Head of caudate nucleus (tissue), 42 donors: ENCODE measurements around the gene ZFP36L1.

Experiments used
- DNase-seq, 42 donors: peaks; one replicate each; pipeline versions ENCODE4 v3.0.0 to v3.0.0-alpha.2; 2020 to 2021; ENCODE audit warnings: mixed read lengths in 7 of 42
- intact Hi-C: fragments of 100-400 bp; cut with DNase I; formaldehyde crosslinking; loops from one replicate; pipeline ENCODE4 v1.15.0; 2022

ZFP36L1 gene

DNA sequence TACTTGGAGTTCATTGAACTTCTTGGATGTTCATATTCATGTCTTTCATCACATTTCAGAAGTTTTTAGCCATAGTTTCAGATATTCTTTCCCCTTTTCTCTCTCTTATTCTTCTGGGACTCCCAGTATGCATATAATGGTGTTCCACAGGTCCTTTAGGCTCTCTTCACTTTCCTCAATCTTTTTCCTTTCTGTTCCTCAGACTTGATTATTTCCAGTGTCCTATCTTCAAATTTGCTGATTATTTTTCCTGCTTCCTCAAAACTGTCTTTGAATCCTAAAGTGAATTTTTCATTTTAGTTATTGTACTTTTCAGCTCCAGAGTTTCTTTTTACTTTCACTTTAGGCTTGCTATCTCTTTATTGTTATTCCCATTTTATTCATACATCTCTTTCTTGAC, 8.8 kb upstream of the ZFP36L1 start:
- intact Hi-C loops = no loop called here
- no peak for DNase-seq

DNA sequence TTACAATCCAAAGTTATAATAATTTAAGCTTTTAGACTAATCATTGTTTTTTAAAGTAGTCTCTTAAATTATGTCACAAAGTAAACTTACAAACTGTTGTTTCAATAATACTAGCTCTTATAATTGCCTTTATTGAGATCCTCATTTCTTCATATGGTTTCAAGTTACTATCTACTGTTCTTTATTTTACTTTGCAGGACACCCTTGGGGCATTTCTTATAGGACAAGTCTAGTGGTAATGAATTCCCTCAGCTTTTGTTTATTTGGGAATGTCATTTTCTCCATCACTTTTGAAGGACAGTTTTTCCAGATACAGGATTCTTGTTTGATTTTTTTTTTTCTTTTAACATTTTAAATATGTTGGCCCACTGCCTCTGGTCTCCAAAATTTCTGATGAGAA, 8.1 kb upstream of the ZFP36L1 start:
- DNase-seq = no peak
- intact Hi-C loops = no loop called here

DNA sequence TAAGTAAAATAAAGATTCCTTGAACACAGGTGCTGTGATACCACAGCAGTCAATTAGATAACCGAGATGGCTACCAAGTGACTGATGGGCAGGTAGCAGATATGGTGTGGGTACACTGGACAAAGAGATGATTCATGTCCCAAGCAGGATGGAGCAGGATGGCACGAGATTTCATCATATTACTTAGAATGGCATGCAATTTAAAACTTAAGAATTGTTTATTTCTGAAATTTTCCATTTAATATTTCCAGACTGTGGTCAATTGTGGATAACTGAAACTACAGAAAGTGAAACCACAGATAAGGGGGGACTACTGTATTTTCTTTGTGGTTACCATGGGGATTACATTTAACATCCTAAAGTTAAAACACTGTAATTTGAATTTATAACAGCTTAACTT, 7.5 kb upstream of the ZFP36L1 start:
- intact Hi-C loops = no loop called here
- DNase-seq = no peak

DNA sequence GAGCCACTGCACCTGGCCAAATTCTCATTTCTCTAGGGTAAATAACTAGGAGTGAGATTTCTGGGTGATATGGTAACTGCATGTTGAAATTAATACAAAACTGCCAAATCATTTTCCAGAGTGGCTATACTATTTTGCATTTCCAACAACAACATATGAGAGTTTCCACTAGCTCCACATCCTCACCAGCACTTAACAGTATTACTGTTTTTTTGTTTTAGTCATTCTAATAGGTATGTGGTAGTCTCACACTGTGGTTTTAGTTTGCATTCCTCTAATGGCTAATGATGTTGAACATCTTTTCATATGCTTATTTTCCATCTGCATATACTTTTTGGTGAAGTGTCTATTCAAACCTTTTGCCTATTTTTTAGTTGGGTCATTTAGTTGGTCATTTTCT, 5.8 kb upstream of the ZFP36L1 start:
- DNase-seq = no peak
- intact Hi-C loops = loop anchor here (10.0 kb wide), 1 partner anchor 174 kb away; no protein-coding TSS in a partner anchor

DNA sequence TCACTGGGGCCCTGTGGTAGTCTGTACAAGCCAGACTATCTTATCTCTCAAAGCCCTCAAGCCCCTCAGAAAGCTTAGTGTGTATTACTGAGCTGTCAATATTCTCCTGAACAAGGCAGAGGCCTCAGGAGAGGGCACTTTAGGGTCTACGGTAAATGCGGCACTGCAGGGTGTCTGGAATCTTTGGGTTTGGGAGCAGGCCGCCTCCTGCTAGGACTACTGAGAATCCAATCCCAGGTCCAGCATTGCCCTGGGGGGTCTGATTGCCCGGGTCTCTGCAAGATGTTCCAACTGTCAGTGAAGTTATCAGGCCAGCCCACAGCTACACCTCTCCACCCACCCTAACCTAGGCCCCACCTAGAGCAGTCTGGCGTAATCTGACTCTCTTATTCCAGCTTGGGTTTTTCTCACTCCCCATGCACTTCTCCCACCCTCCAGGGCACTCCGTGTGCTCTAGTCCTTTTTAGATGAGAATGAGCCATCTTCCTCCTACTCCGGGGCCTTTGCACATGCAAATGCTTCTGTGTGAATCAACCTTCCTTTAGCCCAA, 4.3 kb upstream of the ZFP36L1 start:
- DNase-seq = peak in 1 of 42 donors; percentile 26
- intact Hi-C loops = loop anchor here (10.0 kb wide), 1 partner anchor 172 kb away; no protein-coding TSS in a partner anchor

DNA sequence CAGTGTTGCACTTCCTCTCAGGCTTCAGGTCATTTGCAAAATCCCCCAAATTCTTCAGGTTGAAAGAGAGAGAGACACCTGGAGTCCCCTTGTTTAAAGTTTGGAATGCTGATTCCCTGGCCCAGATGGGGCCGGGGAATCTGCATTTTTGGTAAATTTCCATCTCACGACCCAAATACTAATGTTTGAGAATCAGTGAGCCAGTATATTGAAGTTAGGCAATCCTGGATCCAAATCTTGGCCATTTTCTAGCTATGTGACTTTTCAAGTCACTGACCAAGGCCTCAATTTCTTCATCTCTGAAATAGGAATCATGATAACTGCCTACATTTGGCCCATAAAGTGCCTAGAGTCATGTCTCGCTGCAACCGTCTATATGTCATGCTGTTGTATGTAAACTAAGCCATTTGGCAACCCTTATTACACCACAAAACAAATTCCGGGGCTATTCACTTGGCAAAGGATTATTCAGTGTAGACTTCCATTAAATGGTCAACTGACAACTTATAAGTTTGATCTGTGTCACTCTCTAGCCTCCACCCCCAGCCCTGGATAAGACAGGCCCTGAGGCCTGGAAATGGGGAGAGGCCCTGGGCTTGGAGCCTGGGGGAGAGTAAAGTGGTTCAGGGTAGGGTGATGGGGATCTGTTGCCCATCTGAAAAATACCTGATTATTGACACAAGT, 3.7 kb upstream of the ZFP36L1 start:
- intact Hi-C loops = loop anchor here (10.0 kb wide), 1 partner anchor 172 kb away; no protein-coding TSS in a partner anchor
- DNase-seq = peak in 1 of 42 donors; percentile 15

DNA sequence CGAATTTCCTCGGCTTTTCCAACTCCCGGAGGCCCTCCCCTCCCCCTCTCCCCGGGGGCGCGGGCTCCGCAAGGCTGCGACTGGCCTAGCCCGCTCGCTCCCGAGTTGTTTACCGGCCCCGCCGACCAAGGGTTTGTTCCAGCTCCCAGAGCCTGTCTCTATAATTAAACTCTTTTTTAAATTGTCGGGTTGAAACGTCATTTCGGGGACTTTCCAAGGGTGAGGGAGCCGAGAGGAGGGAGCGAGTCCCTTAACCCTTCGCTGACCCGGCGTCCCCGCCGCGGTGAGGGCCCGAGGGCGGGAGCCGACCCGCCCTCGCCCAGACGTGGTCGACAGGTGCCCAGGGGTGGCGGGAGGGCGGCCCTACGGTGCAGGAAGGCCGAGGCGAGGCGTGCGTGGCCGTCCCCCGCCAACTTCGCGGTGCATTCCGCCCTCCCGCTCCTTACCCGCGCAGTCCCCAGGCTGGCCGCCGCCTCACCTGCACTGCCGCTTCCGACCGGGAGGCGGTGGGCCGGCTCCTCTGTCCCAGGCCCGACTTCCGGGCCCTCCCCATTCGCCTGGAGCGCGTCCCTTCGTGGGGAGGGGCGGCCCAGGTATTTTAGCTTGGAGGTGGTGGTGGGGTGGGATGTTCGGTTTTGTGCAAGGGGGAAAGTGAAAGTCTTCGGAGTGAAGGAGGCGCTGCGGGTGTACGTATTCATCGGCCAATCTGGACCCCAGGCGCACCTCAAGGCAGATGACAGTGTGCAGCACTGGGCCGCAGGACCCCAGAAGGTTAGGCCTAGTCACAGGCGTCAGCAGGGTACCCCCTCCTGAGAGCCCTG, 2.9 kb upstream of the ZFP36L1 start:
- intact Hi-C loops = loop anchor here (10.0 kb wide), 1 partner anchor 171 kb away; no protein-coding TSS in a partner anchor

DNA sequence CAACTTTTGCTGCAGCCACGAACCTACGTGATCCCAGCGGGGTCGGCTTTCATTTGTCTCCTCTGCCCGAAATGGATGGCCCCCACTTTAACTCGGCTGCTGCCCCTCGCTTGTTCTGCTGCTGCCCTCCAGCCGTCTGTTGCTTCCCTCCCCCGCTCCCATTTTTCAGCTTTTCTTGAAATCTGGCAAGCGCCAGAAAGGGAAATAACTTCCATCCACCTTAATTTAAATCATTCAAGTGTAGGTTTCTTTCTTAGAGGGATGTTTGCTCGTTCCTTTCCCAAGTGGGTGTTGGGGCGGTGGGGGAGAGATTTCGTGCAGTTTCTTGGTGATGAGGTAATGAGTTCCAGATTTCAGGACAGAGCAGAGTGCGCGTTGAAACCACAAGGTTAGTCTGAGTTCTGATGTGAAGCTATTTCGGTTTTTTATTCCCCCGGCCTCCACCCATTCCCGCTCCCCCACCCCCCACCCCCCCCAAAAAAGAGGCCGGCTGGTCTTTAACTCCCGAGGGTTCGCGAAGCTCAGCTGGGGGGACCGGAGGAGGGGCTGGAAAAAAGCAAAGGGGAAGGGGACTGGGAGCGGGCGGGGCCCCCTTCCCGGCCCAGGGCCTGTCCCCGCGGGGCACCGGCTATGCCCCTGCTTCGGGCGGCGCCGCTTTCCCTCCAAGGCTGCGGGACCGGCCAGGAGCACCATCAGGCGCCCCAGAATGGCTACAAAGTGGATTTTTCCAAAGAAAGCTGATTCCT, 2.2 kb upstream of the ZFP36L1 start:
- peak in 6 of 42 donors; percentile 18 to 62 (median 34) for DNase-seq
- intact Hi-C loops = loop anchor here (10.0 kb wide), 1 partner anchor 170 kb away; no protein-coding TSS in a partner anchor

More for the DNA sequence above, 2.9 kb upstream of the ZFP36L1 start:
- DNase-seq = peak in 33 of 42 donors; percentile 48 to 82 (median 63)

DNA sequence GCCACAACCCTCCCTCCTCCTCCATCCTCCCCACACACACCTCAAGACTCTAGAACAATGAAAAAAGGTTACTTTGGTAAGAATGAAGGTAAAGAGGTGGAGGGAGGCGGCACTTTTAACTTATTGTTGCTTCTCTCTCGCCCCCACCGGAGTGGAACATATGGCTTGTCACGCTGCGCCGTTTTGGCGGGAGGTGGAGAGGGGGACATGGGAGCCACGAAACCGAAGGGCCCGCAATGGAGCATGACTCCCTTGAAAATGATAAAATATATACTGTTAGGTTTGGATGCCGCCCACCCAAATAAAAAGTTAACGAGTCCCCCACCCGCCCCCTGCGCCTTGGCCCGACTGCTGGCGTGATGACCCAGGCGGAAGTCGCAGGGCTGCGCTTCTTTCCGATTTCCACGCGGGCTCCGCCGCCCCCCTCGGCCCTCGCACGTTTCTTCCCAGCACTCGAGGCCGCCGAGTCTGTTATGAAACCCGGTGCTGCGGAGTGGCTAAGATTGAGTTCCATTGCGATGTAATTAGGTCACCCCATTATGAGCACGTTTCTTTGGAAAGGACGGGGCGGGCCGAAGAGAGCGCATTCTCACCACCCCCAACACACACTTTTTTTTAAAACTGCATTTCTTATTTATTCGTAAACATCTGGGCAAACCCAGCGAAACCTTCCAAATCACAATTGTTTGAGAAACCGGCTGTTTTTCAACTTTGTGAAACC, 1.4 kb upstream of the ZFP36L1 start:
- intact Hi-C loops = loop anchor here (10.0 kb wide), 1 partner anchor 169 kb away; no protein-coding TSS in a partner anchor
- peak in 35 of 42 donors; percentile 37 to 79 (median 60) for DNase-seq

DNA sequence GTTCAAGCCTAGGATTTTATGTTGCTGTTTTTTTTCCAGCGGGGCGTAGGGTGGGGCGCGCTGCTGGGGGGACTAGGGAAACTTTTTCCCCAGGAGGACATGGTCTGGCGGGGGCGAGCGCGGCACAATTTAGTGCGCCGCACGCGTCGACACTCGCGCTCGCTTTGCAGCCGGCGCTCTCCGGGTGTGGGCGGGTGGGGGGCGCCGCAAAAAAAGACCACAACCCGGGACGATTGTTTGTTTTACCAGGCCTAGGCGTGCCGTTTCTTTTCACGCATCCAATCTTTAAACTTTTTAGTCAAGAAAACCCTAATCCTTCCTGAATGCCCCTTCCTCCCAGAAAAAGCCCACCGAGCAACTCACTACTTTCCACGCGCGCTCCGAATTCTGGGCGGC, 865 bp upstream of the ZFP36L1 start:
- intact Hi-C loops = loop anchor here (10.0 kb wide), 1 partner anchor 169 kb away; no protein-coding TSS in a partner anchor
- peak in 1 of 42 donors; percentile 35 for DNase-seq

DNA sequence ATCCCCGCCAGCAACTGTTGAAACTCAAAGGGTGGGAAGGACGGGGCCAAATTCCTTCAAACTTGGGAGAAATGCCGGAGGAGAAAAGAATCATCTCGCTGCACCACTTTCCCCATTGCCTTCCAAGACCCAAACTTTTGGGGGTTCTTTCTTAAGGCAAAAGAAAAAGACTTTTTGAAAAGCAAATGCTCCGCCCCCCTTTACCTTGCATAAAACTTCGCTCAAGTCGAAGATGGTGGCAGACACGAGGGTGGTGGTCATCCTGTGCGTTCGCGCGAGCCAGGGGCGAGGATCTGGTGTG, 239 bp downstream of the ZFP36L1 start:
- intact Hi-C loops = loop anchor here (10.0 kb wide), 1 partner anchor 168 kb away; no protein-coding TSS in a partner anchor
- no peak for DNase-seq

DNA sequence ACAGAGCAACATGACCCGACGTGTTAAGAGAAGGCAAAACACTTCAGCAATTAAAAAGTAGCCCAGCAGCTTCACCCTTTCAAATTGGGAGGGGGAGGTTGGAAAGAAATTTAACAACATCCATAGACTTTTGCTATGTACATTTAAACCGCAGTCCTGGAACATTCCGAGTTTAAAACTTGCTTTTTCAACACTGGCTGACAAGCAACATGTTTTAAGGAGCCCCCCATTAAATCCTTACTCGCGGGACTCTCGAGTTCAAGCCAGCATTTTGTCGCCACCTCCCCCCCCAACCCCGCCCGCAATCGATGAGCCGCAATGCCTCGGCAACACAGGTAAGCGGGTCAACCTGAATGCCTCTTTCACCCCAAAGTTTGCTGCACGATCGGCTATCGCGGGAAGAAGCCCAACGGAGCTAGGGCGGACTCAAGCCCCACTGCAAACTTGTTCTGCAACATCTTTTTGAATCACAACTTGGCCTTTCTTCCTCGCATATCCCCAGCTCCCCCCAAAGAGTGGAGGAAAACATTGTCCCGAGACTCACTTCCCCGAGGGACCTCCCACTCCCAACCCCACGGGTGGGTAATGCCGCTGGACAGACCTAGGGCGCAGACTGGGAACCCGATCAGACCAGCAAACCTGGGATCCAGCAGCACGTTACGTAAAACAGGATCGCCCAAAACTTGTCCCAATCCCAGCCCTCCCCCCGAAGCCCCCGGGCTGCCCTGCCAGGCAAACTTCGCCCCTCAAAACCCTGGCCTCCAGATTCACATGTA, 777 bp downstream of the ZFP36L1 start:
- intact Hi-C loops = loop anchor here (10.0 kb wide), 1 partner anchor 167 kb away; no protein-coding TSS in a partner anchor
- DNase-seq = peak in 4 of 42 donors; percentile 16 to 41 (median 30)

DNA sequence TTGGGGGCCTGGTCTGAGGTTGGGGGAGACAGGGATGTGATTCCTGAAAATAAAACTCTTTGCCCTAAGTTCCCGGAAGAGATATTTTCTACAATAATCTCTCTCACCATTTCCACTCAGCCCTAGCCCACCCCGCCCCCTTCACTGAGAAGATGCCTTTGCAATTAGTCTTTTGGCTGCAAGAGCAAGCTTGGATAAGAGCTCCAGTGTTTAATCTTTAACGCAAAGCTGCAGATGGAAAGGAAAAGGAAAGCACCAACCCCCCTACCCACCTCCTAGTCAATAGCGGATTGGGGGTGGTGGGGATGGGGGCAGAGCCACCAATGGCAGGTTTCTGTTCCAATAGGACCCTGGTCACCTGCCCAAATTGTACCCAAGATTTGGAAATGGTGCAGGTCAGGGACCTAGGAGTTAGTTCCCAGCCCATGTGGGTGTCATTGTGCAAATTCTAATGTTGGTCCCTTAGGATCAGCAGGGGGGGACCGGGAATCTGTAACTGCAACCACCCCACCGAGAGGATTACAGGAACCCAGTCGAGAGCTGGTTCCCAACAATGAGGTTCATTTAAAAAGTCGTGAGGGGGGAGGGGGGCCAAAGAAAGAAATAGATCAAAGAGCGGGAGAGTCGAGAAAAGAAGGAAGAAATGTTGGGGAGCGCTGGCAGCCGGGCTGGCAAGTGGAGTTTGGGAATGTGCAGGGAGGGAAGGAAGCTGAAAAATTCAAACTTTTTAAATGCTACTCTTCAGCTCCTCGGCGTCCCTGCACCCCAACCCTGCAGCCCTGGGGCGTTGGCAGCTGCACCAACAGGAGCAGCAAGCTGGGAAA, 1.6 kb downstream of the ZFP36L1 start:
- intact Hi-C loops = loop anchor here (10.0 kb wide), 1 partner anchor 166 kb away; no protein-coding TSS in a partner anchor
- DNase-seq = peak in 5 of 42 donors; percentile 1 to 36 (median 19)

DNA sequence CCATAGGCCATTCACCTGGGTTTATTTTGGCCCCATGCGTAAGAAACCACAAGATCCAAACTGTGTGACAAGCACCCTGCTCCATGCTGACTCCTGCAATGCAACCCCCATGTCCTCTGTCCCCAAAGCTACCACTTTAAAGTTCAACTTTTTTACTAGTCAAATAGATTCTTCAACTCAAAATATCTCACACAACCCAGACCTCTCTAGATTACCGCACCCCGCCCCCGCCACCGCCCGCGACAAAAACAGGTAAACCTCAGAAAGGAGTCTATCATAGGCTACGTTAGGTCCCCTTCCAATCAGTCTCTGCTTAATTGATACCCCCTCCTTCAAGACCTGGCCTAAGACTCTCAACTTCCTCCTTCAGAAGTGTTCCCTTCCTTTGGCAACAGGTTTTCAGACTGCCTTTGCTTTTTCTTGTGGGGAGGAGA, 2.2 kb downstream of the ZFP36L1 start:
- peak in 2 of 42 donors; percentile 14 to 34 for DNase-seq
- intact Hi-C loops = loop anchor here (10.0 kb wide), 1 partner anchor 166 kb away; no protein-coding TSS in a partner anchor

DNA sequence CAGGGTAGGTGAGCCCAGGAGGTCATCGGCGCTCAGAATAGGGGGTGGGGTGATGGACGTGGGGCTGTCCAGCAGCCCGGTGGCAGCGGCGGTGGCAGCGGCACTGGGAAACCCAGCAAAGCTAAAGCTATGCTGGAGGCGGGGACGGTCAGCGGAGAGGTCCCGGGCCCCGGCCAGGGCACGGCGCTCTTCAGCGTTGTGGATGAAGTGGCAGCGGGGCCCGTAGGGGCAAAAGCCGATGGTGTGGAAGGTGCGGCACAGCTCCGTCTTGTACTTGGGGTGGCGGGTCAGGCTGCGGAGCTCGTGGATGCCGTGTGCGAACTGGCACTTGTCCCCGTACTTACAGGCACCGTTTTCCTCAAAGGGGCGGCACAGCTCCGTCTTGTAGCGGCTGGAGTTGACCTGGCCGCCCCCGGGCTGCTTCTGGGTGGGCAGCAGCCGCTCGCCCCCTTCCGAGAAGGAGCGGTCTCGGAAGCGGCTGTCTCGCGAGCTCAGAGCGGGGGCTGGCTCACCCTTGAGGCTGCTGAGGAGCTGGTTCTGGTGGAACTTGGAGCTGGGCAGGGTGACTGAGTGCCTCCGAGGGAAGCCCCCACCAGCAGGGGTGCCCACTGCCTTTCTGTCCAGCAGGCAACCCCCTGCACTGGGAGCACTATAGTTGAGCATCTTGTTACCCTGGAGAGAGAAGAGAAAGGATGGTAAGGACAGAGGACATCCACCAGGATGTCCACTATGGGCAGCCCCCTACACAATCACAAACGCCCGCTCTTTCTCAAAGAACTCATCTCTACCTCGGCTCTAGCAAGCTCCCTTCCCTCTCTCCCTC, 2.8 kb downstream of the ZFP36L1 start:
- DNase-seq = peak in 17 of 42 donors; percentile 13 to 77 (median 39)
- intact Hi-C loops = loop anchor here (10.0 kb wide), 1 partner anchor 165 kb away; no protein-coding TSS in a partner anchor
